Measurements from ENCODE around the gene NOMO2.
"Not testable (repeated sequence)": the region's sequence is repeated elsewhere in the genome, so short reads cannot be mapped to it uniquely, and the experiment has no call there.

NOMO2 gene, protein sequence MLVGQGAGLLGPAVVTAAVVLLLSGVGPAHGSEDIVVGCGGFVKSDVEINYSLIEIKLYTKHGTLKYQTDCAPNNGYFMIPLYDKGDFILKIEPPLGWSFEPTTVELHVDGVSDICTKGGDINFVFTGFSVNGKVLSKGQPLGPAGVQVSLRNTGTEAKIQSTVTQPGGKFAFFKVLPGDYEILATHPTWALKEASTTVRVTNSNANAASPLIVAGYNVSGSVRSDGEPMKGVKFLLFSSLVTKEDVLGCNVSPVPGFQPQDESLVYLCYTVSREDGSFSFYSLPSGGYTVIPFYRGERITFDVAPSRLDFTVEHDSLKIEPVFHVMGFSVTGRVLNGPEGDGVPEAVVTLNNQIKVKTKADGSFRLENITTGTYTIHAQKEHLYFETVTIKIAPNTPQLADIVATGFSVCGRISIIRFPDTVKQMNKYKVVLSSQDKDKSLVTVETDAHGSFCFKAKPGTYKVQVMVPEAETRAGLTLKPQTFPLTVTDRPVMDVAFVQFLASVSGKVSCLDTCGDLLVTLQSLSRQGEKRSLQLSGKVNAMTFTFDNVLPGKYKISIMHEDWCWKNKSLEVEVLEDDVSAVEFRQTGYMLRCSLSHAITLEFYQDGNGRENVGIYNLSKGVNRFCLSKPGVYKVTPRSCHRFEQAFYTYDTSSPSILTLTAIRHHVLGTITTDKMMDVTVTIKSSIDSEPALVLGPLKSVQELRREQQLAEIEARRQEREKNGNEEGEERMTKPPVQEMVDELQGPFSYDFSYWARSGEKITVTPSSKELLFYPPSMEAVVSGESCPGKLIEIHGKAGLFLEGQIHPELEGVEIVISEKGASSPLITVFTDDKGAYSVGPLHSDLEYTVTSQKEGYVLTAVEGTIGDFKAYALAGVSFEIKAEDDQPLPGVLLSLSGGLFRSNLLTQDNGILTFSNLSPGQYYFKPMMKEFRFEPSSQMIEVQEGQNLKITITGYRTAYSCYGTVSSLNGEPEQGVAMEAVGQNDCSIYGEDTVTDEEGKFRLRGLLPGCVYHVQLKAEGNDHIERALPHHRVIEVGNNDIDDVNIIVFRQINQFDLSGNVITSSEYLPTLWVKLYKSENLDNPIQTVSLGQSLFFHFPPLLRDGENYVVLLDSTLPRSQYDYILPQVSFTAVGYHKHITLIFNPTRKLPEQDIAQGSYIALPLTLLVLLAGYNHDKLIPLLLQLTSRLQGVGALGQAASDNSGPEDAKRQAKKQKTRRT

DNA sequence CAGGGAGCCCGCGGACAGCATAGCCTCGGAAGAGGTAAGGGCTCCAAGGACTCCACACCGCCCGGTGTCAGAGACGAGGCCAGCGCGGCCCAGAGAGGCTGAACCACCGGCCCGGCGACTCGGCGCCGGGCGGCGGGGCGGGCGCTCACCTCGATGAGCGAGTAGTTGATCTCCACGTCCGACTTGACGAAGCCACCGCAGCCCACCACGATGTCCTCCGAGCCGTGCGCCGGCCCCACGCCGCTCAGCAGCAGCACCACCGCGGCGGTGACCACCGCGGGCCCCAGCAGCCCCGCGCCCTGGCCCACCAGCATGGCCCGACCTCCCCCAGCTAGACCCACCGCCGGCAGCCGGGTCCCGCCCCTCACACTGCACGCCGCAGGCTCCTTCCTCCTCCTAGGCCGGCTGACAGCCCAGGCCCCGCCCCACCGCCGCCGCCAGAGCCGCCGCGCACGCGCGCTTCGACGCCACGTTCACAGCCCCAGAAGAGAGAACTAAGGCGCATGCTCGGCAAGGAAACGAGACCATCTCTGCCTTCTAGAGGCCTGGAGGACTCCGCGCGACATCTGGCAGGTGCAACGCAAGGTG, at the start of gene NOMO2:
NOMO2 (minus strand) TSS at position 371 of the 588 bp plus-strand sequence; CDS start at position 314, 57 bp downstream.
- DNase-seq = not testable (repeated sequence)

DNA sequence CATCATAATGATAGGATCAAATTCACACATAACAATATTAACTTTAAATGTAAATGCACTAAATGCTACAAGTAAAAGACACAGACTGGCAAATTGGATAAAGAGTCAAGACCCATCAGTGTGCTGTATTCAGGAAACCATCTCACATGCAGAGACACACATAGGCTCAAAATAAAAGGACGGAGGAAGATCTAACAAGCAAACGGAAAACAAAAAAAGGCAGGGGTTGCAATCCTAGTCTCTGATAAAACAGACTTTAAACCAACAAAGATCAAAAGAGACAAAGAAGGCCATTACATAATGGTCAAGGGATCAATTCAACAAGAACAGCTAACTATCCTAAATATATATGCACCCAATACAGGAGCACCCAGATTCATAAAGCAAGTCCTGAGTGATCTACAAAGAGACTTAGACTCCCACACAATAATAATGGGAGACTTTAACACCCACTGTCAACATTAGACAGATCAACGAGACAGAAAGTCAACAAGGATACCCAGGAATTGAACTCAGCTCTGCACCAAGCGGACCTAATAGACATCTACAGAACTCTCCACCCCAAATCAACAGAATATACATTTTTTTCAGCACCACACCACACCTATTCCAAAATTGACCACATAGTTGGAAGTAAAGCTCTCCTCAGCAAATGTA, 48.4 kb upstream of the NOMO2 start:
- DNase-seq = not testable (repeated sequence)

DNA sequence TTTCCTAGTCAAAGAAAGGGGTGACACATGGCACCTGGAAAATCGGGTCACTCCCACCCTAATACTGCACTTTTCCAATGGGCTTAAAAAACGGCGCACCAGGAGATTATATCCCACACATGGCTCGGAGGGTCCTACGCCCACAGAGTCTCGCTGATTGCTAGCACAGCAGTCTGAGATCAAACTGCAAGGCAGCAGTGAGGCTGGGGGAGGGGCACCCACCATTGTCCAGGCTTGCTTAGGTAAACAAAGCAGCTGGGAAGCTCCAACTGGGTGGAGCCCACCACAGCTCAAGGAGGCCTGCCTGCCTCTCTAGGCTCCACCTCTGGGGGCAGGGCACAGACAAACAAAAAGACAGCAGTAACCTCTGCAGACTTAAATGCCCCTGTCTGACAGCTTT, 46.4 kb upstream of the NOMO2 start:
- not testable (repeated sequence) for DNase-seq

DNA sequence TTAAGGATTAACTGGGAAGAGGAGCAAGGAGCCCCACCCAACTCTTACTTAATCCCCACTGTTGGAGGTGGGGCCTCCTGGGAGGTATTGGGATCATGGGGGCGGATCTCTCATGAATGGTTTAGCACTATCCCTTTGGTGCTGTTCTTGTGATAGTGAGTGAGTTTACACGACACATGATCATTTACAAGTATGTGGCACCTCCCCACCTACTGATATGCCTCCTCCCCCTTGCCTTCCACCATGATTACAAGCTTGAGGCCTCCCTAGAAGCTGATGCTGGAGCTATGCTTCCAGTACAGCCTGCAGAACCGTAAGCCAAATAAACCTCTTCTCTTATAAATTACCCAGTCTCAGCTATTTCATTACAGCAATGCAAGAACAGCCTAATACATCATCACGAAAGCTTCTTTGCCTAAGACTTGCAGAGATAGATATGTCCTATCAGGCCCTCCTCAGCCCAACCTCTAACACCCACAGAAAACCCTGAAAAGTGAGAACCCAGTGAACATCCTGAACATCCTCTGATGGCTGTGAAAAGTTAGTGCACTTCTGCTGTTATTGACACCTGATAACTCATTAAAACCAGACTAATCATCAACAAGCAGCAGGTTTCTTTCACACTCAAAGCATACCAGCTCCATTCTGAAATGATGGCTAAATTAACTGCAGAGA, 41.8 kb upstream of the NOMO2 start:
- DNase-seq = not testable (repeated sequence)

DNA sequence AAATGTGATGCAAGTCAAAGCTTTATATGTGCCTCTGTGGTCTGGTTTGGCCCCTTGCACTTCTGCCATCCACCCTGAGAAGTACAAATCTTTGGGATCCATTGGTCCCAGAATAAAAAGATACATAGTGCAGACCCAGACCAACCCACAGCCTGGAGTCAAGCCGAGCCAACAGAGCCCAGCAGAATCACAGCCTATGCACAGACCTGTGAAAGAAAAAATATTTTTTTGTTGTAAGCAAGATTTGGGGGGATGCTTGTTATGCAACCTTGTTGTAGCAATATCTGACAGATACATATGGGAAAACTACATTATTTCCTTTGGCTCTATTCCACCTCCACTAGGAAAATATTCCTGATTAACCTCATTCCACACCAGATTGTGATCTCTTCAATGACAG, 36.7 kb upstream of the NOMO2 start:
- DNase-seq = not testable (repeated sequence)

DNA sequence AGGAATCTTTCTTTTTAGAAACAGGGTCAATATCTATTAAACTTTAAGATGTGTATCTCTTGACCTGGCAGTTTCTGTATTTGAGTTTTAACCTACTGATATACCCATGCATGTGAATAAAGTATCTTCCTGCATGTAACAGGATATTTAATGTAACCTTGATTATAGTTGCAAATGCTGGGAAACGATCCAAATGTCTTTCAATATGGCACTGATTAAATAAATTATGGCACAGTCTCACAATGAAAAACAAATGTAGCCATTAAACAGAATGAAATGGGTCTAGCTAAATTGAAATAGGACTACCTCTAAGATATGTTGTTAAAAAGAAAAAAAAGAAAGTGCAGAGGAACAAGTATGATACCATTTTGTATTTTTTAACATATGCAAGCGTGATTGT, 35.8 kb upstream of the NOMO2 start:
- DNase-seq = not testable (repeated sequence)

DNA sequence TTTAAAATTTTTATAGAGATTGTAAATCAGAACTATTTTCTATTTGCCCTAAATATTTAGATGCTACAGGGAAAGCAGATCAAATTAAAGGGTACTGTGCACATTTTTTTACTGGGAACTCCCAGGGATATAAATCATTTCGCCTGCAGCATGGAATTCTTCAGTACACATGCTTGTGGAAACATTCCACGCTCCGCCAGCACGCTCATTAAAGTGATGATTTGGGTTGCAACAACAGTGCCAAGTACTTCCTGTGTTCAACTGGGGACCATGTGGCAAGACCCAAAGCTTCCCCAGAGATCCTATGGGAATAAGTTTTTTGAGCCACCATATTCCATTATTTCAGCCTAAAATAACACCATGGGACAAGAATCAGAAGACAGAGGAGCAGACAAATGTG, 35.4 kb upstream of the NOMO2 start:
- DNase-seq = not testable (repeated sequence)

DNA sequence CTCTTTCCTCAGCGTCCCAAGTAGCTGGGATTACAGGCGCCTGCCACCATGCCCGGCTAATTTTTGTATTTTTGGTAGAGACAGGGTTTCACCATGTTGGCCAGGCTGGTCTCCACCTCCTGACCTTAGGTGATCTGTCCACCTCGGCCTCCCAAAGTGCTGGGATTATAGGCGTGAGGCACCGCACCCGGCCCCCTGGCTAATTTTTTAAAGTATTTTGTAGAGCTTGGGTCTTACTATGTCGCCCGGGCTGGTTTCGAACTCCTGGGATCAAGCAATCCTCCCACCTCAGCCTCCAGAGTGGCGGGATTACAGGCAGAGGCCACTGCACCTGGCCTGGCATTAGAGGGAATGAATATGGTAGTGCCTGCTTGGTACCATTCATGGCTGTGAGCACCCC, 33.9 kb upstream of the NOMO2 start:
- not testable (repeated sequence) for DNase-seq

DNA sequence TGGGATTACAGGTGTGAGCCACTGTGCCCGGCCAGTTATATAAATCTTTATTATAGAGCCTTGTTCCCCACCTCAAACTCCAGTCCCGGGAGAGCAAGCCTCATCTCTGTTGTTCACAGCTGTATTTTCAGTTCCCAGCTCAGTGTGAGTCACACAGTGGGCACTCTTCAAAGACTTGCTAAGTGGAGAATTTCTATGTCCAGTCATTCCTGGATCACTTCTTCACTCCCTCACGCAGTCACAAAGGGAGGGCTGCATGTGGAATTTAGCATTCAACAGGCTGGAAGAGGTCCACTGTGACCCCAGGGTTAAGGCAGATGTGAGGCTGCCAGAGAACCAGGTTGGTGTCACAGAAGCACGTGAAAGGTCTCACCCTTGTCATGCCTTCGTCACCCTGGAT, 33.0 kb upstream of the NOMO2 start:
- not testable (repeated sequence) for DNase-seq

DNA sequence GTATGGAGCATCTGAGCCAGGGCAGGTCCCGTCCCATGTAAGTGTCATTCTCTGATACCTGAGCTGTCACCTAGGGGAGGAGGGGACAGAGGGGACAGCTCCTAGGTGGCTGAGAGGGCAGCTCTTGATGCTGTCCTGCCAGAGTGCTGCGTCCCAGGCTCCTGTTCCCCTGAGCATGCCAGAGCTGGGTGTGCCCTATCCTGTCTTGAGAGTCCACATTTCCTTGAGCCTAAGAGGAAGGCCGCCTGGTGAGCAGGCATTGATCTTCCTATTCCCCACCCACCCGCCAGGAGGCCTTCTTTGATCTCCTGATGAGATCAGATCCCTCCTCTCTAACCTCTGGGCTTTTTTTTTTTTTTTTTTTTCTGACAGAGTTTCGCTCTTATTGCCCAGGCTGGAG, 32.0 kb upstream of the NOMO2 start:
- DNase-seq = not testable (repeated sequence)

DNA sequence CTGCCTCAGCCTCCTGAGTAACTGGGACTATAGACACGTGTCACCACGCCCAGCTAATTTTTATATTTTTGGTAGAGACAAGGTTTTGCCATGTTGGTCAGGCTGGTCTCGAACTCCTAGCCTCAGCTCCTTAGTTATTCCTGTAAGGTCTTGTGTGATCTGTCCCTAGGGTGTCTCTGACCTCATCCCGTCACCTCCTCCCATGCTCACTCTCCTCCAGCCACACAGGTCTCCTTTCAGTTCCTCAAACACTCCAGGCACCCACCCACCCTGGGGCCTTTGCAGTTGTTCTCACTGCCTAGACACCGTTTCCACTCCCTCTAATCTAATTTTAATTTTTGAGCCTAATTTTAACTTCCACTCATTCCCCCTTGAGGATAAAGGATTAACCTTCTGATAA, 31.1 kb upstream of the NOMO2 start:
- not testable (repeated sequence) for DNase-seq

DNA sequence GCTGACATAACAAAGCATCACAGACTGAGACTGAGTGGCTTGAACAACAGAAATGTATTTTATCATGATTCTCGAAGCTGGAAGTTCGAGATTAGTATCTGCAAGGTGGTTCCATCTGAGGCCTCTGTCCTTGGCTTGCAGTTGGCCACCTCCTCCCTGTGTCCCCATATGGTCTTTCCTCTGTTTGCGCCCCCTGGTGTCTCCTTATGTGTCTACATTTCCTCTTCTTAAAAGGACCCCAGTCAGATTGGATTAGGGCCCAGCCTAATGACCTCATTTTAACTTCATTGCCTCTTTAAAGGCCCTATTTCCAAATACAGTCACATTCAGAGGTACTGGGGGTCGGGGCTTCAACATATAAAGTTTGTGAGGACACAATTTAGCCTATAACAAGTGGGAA, 30.0 kb upstream of the NOMO2 start:
- not testable (repeated sequence) for DNase-seq

DNA sequence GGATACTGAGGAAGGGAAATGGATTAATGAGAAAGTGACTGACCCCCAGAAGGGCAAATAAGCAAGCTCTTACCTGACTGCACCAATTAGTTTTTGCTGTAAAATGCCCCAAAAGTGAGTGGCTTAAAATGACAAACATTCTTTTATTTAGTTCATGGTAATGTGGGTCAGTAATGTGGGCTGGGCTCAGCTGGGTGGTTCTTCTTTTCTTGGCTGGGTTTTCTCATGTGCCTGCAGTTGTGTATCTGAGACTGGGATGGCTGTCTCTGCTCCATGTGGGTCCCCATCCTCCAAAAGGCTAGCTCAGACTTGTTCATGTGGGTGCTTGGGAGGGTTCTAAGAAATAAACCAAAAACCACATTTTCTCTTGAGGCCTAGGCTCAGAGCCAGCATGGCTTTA, 29.5 kb upstream of the NOMO2 start:
- not testable (repeated sequence) for DNase-seq

DNA sequence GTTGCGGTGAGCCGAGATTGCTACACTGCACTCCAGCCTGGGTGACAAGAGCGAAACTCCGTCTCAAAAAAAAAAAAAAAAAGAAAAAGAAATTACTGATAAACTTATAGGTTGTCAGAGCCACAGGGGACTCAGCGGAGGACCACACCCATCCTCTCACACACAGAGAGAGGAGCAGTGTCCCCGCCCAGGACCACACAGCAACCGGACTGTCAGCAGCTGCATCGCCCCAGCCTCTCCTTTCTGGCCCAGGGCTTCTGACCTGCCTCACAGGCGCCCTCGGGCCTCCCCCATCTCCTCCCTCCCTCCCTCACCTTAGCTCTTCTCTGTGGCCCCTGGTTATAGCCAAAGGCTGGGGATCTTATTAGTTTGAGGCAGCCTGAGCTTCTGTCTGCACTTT, 27.9 kb upstream of the NOMO2 start:
- DNase-seq = not testable (repeated sequence)

DNA sequence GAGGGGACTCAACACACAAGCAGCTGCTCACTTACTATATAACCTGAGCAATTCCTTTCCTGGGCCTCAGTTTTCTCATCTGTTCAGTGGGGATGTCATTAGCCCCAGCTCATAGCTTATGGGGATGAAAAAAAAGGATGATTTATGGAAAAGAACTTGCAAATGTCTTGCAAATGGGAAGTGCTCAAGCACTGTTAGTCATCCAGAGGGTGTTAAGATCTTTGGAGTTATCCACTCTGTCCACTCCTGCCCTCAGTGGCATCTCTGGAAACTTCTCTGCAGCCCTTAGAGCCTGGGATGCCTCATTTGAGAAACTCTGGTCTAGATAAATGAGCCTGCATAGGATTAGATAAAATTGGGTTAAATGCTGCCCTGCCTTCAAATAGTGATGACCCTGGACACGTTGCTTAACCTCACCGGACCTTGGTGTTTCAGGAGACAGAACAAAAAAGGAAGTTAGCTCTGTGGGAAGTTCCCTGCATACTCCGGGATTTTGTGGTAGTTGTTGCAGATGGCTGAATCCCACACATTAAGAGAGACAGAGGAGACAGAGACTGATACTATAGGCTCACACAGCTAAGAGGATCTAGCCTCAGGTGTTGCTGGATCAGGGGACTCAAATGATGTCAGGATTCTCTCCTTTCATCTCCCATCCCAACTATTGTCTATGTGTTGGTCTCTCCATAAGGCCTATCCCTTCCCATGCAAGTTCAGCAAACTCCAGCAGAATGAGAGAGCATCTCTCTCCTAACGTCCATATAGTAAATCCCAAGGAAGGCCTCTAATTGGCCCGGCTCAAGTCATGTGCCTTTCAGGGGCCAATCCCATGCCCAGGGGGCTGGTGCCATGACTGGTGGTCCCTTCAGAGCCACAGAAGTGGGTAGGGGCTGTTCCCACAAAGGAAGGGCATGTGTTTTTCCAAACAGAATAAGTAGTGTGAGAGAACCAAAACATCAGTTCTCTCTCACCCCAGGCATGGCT, 25.0 kb upstream of the NOMO2 start:
- not testable (repeated sequence) for DNase-seq

DNA sequence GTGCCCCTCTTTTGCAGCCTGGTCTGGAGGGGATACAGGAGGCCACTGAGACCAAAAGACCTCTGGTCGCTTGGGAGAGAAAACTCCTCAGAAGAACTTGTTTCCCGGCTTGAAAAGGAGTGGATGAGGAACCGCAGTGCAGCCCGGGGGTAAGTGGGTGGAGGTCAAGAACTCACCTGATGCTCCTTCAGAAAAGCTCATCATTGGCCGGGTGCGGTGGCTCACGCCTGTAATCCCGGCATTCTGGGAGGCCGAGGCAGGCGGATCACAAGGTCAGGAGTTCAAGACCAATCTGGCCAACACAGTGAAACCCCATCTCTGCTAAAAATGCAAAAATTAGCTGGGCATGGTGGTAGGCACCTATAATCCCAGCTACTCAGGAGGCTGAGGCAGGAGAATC, 23.9 kb upstream of the NOMO2 start:
- DNase-seq = not testable (repeated sequence)

DNA sequence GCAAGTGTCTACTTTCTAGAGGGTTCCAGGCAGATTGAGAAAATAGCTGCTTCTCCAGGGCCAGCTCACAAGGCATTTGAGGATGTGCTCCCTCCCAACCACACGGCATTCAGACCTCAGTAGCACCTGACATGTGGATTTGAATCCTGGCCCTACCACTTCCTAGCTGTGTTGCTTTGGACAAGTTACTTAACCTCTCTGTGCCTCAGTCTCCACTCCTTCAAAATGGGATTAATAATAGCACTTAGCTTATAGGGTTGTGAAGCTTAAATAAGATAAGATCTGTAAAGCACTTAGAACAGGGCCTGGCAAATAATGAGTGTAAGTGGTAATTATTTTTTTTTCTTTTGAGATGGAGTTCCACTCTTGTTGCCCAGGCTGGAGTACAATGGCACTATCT, 21.0 kb upstream of the NOMO2 start:
- no peak for DNase-seq

DNA sequence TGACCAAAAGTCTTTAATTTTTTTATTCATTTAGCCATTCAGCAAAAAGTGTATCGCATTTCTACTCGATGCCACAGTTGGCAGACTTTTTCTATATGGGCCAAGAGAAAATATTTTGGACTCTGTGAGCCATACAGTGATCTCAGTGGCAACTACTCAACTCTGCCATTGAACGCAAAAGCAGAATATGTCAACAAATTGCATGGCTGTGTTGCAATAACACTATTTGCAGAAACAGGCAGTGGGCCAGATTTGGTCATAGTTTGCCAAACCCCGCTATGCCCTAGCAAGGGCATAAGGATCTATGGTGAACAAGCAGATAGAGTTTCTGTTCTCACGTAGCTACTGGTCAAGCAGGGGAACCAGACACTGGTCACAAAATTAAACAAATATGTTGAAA, 18.5 kb upstream of the NOMO2 start:
- peak; percentile 3 for DNase-seq

DNA sequence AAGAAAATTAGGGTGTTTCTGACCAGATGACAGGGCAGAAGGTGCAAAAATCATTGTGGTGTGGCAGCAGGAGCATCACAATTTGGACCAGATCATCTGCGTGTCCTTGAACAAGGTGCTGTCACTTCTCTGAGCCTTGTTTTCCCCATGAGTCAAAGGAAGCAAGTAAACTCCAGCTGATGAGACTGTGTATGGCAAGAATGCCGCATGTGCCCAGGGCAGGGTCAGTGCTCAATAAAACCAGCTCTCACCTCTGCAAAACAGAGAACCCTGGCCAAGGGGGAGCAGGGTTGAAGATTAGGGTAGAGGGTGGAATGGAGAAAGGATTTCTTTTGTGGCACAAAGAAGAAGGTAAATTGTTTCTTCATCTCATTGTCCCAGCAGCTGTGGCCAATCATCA, 17.4 kb upstream of the NOMO2 start:
- DNase-seq = not testable (repeated sequence)

DNA sequence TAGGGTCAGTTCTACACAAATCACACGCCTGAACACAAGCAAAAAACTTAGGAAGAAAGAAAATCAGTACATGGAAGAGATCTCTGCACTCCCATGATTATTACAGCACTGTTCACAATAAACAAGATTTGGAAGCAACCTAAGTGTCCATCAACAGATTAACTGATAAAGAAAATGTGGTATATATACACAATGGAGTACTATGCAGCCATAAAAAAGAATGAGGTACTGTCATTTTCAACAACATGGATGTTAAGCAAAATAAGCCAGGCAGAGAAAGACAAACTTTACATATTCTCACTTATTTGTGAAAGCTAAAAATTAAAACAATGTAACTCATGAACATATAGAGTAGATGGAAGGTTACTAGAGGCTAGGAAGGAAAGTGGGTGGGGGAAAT, 16.0 kb upstream of the NOMO2 start:
- not testable (repeated sequence) for DNase-seq
